ENCODE results near the gene IZUMO4.

The IZUMO4 gene

GRCh38 chr19:2121416-2122051, 24.8 kb downstream of the IZUMO4 start:
- H3K4me2 ChIP-seq (ENCODE audit: low read depth, low read length, poor library complexity, severe bottlenecking), result no peak overlapping the region
- no peaks in the 10 kb centered on the region for H3K27me3 ChIP-seq (ENCODE audit: insufficient read depth, low read length, poor library complexity, severe bottlenecking)
- H3K36me3 ChIP-seq (ENCODE audit: insufficient read depth, low read length), result peaks cover 69% of the 10 kb centered on the region; the same call in 1 of the 2 replicates
- no peaks in the 10 kb centered on the region for H3F3A ChIP-seq (ENCODE audit: low read depth)
- H3K9ac ChIP-seq (ENCODE audit: low read depth, low read length, poor library complexity, severe bottlenecking), result no peak overlapping the region
- H3K79me2 ChIP-seq (ENCODE audit: insufficient read depth, low read length), result no peaks in the 10 kb centered on the region
- H3K9me2 ChIP-seq (replicated peaks; ENCODE audit: low read depth, low read length), result no peaks in the 10 kb centered on the region
- H2AFZ ChIP-seq (ENCODE audit: low read length), result no peak overlapping the region
- no peaks in the 10 kb centered on the region for H3K4me1 ChIP-seq (ENCODE audit: insufficient read depth, low read length, poor library complexity, severe bottlenecking)
- no peak overlapping the region for H3K4me3 ChIP-seq (ENCODE audit: low read length, poor library complexity, severe bottlenecking)
- H3K9me3 ChIP-seq (ENCODE audit: insufficient read depth, low read depth, low read length), result no peaks in the 10 kb centered on the region
- peaks cover 3% of the 10 kb centered on the region for H4K20me1 ChIP-seq (ENCODE audit: insufficient read depth, low read length, poor library complexity, severe bottlenecking)
- TF ChIP-seq CTCF (conservative IDR thresholded peaks at IDR 0.05; ENCODE audit: low read length) (no peak), EZH2phosphoT487 (IDR thresholded peaks at IDR 0.05; ENCODE audit: borderline replicate concordance) (no peak)

GRCh38 chr19:2122251-2122650, 25.5 kb downstream of the IZUMO4 start:
- no peak overlapping the region for H3K9ac ChIP-seq (ENCODE audit: low read depth, low read length, poor library complexity, severe bottlenecking)
- H3K4me1 ChIP-seq (ENCODE audit: insufficient read depth, low read length, poor library complexity, severe bottlenecking), result no peaks in the 10 kb centered on the region
- no peaks in the 10 kb centered on the region for H3K9me2 ChIP-seq (replicated peaks; ENCODE audit: low read depth, low read length)
- H2AFZ ChIP-seq (ENCODE audit: low read length), result no peak overlapping the region
- H3K4me3 ChIP-seq (ENCODE audit: low read length, poor library complexity, severe bottlenecking), result no peak overlapping the region
- H3K27me3 ChIP-seq (ENCODE audit: insufficient read depth, low read length, poor library complexity, severe bottlenecking), result no peaks in the 10 kb centered on the region
- H4K20me1 ChIP-seq (ENCODE audit: insufficient read depth, low read length, poor library complexity, severe bottlenecking), result peaks cover 3% of the 10 kb centered on the region
- H3K79me2 ChIP-seq (ENCODE audit: insufficient read depth, low read length), result no peaks in the 10 kb centered on the region
- TF ChIP-seq CTCF (conservative IDR thresholded peaks at IDR 0.05; ENCODE audit: low read length), result no peak
- H3K36me3 ChIP-seq (ENCODE audit: insufficient read depth, low read length), result peaks cover 69% of the 10 kb centered on the region; the same call in 1 of the 2 replicates
- no peaks in the 10 kb centered on the region for H3K9me3 ChIP-seq (ENCODE audit: insufficient read depth, low read depth, low read length)
- no peaks in the 10 kb centered on the region for H3F3A ChIP-seq (ENCODE audit: low read depth)
- no peak overlapping the region for H3K4me2 ChIP-seq (ENCODE audit: low read depth, low read length, poor library complexity, severe bottlenecking)

GRCh38 chr19:2122982-2123381, 26.3 kb downstream of the IZUMO4 start:
- H3K4me2 ChIP-seq (ENCODE audit: low read depth, low read length, poor library complexity, severe bottlenecking), result no peak overlapping the region
- H3K9me2 ChIP-seq (replicated peaks; ENCODE audit: low read depth, low read length), result no peaks in the 10 kb centered on the region
- peaks cover 70% of the 10 kb centered on the region; the same call in 1 of the 2 replicates for H3K36me3 ChIP-seq (ENCODE audit: insufficient read depth, low read length)
- H3K9me3 ChIP-seq (ENCODE audit: insufficient read depth, low read depth, low read length), result no peaks in the 10 kb centered on the region
- TF ChIP-seq CTCF (conservative IDR thresholded peaks at IDR 0.05; ENCODE audit: low read length), result no peak
- no peak for TF ChIP-seq EZH2phosphoT487 (IDR thresholded peaks at IDR 0.05; ENCODE audit: borderline replicate concordance)
- H4K20me1 ChIP-seq (ENCODE audit: insufficient read depth, low read length, poor library complexity, severe bottlenecking), result peaks cover 3% of the 10 kb centered on the region
- H3F3A ChIP-seq (ENCODE audit: low read depth), result no peaks in the 10 kb centered on the region
- no peak overlapping the region for H3K4me3 ChIP-seq (ENCODE audit: low read length, poor library complexity, severe bottlenecking)
- H3K9ac ChIP-seq (ENCODE audit: low read depth, low read length, poor library complexity, severe bottlenecking), result no peak overlapping the region
- H2AFZ ChIP-seq (ENCODE audit: low read length), result no peak overlapping the region
- H3K4me1 ChIP-seq (ENCODE audit: insufficient read depth, low read length, poor library complexity, severe bottlenecking), result no peaks in the 10 kb centered on the region
- no peaks in the 10 kb centered on the region for H3K79me2 ChIP-seq (ENCODE audit: insufficient read depth, low read length)
- no peaks in the 10 kb centered on the region for H3K27me3 ChIP-seq (ENCODE audit: insufficient read depth, low read length, poor library complexity, severe bottlenecking)

Measured in Loucy (cell line).